Karpas-422 (cell line): ENCODE results near the gene TBKBP1. TPM values are rescaled to one million over a fixed set of nuclear protein-coding genes. Genes with fewer than 3 reads are reported as not detected.

Experiments
- DNase-seq: peaks from one replicate; pipeline ENCODE4 v3.0.0-alpha.2; 2015
- H2AFZ ChIP-seq: fragments of 200-600 bp; sonication (generic); 2 replicates; pipeline ENCODE4 v1.6.1; 2014; ENCODE audit warnings: antibody characterized with exemption, low read length, mixed read lengths
- H3K27ac ChIP-seq: fragments of 200-600 bp; sonication (generic); 2 replicates; pipeline ENCODE4 v1.5.1; 2014; ENCODE audit warnings: mild to moderate bottlenecking, low read length, moderate library complexity
- H3K27me3 ChIP-seq: fragments of 200-600 bp; sonication (generic); 2 replicates; pipeline ENCODE4 v1.6.1; 2014; ENCODE audit warnings: low read length, mixed read lengths
- H3K36me3 ChIP-seq: fragments of 200-600 bp; sonication (generic); 2 replicates; pipeline ENCODE4 v1.6.1; 2014; ENCODE audit warnings: low read length, mixed read lengths; ENCODE audit not compliant: insufficient read depth
- H3K4me1 ChIP-seq: fragments of 200-600 bp; sonication (generic); 2 replicates; pipeline ENCODE4 v1.6.1; 2014; ENCODE audit warnings: mild to moderate bottlenecking, low read length, mixed read lengths
- H3K4me2 ChIP-seq: fragments of 200-600 bp; sonication (generic); 2 replicates; pipeline ENCODE4 v1.6.1; 2014; ENCODE audit warnings: low read length, low read depth, mild to moderate bottlenecking; ENCODE audit not compliant: poor library complexity, severe bottlenecking
- H3K4me3 ChIP-seq: fragments of 200-600 bp; sonication (generic); 2 replicates; pipeline ENCODE4 v1.5.1; 2014; ENCODE audit warnings: mild to moderate bottlenecking, antibody characterized with exemption, low read length, mixed read lengths
- H3K79me2 ChIP-seq: fragments of 200-600 bp; sonication (generic); 2 replicates; pipeline ENCODE4 v1.6.1; 2014; ENCODE audit warnings: mild to moderate bottlenecking, low read length, mixed read lengths
- H3K9ac ChIP-seq: fragments of 200-600 bp; sonication (generic); 2 replicates; pipeline ENCODE4 v1.6.0; 2014; ENCODE audit warnings: low read length
- H3K9me2 ChIP-seq: fragments of 200-600 bp; sonication (generic), shearing (Covaris generic); replicated peaks from 2 replicates; pipeline ENCODE4 v1.6.0; 2014; ENCODE audit warnings: mild to moderate bottlenecking, low read length, moderate library complexity; ENCODE audit not compliant: insufficient read depth
- H3K9me3 ChIP-seq: fragments of 300-700, 200-600 bp; sonication (generic); 2 replicates; pipeline ENCODE4 v1.6.1; 2014; ENCODE audit warnings: low read length, mixed read lengths
- H4K20me1 ChIP-seq: fragments of 200-600 bp; sonication (generic); 2 replicates; pipeline ENCODE4 v1.6.1; 2014; ENCODE audit warnings: mild to moderate bottlenecking, antibody characterized with exemption, low read length, low read depth; ENCODE audit not compliant: insufficient read depth
- total RNA-seq: library from RNA; depleted of rRNA; stranded (reverse); fragments of >200 nt; shearing (Covaris generic); gene quantifications from 2 replicates; pipeline ENCODE4 v1.2.3, GENCODE V29; 2014; ENCODE audit warnings: low replicate concordance

The TBKBP1 gene
- total RNA-seq, 1 experiment from 2014 or later = 0.56 TPM

- Histone ChIP-seq H3K4me1 (peaks cover 69% of the 10 kb centered on the region), H3K9me3 (no peaks in the 10 kb centered on the region), H3K9ac (no peak overlapping the region), H3K36me3 (peaks cover 69% of the 10 kb centered on the region), H2AFZ (no peak overlapping the region), H3K27ac (no peak overlapping the region), H3K79me2 (peaks cover 76% of the 10 kb centered on the region), H3K9me2 (no peaks in the 10 kb centered on the region), H3K4me3 (no peak overlapping the region), H3K4me2 (no peak overlapping the region), H3K27me3 (no peaks in the 10 kb centered on the region), H4K20me1 (peaks cover 27% of the 10 kb centered on the region)
- no peak for DNase-seq
Observed at GRCh38 chr17:47653442-47653841, 40.5 kb upstream of the TBKBP1 start.

- H3K79me2 ChIP-seq = peaks cover 81% of the 10 kb centered on the region
- H3K27ac ChIP-seq = no peak overlapping the region
- peaks cover 33% of the 10 kb centered on the region for H4K20me1 ChIP-seq
- no peaks in the 10 kb centered on the region for H3K9me3 ChIP-seq
- H2AFZ ChIP-seq = no peak overlapping the region
- H3K4me3 ChIP-seq = no peak overlapping the region
- peaks cover 76% of the 10 kb centered on the region for H3K4me1 ChIP-seq
- no peak overlapping the region for H3K9ac ChIP-seq
- H3K4me2 ChIP-seq = no peak overlapping the region
- no peaks in the 10 kb centered on the region for H3K27me3 ChIP-seq
- H3K9me2 ChIP-seq = no peaks in the 10 kb centered on the region
- DNase-seq = no peak
- peaks cover 75% of the 10 kb centered on the region for H3K36me3 ChIP-seq
Observed at GRCh38 chr17:47654991-47655390, 39.0 kb upstream of the TBKBP1 start.

GRCh38 chr17:47660064-47660492 is 33.9 kb upstream of the TBKBP1 start:
- Histone ChIP-seq H3K27me3 (no peaks in the 10 kb centered on the region), H3K9me3 (no peaks in the 10 kb centered on the region), H3K4me3 (no peak overlapping the region), H3K9ac (no peak overlapping the region), H3K9me2 (no peaks in the 10 kb centered on the region), H3K4me2 (peak overlapping the region; percentile 20), H3K4me1 (peaks cover 80% of the 10 kb centered on the region), H3K79me2 (peaks cover 59% of the 10 kb centered on the region), H3K36me3 (peaks cover 71% of the 10 kb centered on the region), H3K27ac (peak overlapping the region; percentile 56), H2AFZ (no peak overlapping the region), H4K20me1 (peaks cover 42% of the 10 kb centered on the region)
- no peak for DNase-seq

GRCh38 chr17:47663912-47664623 is 29.9 kb upstream of the TBKBP1 start:
- peaks cover 64% of the 10 kb centered on the region for H3K36me3 ChIP-seq
- H3K27ac ChIP-seq = peak overlapping the region; percentile 34
- peak; percentile 86 for DNase-seq
- peaks cover 42% of the 10 kb centered on the region for H3K79me2 ChIP-seq
- no peak overlapping the region for H3K9ac ChIP-seq
- H4K20me1 ChIP-seq = peaks cover 41% of the 10 kb centered on the region
- no peaks in the 10 kb centered on the region for H3K9me2 ChIP-seq
- H3K27me3 ChIP-seq = no peaks in the 10 kb centered on the region
- H3K9me3 ChIP-seq = no peaks in the 10 kb centered on the region
- no peak overlapping the region for H2AFZ ChIP-seq
- H3K4me2 ChIP-seq = peak overlapping the region; percentile 14
- H3K4me1 ChIP-seq = peaks cover 47% of the 10 kb centered on the region
- no peak overlapping the region for H3K4me3 ChIP-seq

GRCh38 chr17:47664624-47664941 is 29.4 kb upstream of the TBKBP1 start:
- DNase-seq = no peak
- Histone ChIP-seq H4K20me1 (peaks cover 41% of the 10 kb centered on the region), H3K4me1 (peaks cover 44% of the 10 kb centered on the region), H3K9ac (no peak overlapping the region), H3K27me3 (no peaks in the 10 kb centered on the region), H2AFZ (no peak overlapping the region), H3K79me2 (peaks cover 42% of the 10 kb centered on the region), H3K27ac (no peak overlapping the region), H3K36me3 (peaks cover 69% of the 10 kb centered on the region), H3K4me3 (no peak overlapping the region), H3K4me2 (no peak overlapping the region), H3K9me3 (no peaks in the 10 kb centered on the region), H3K9me2 (no peaks in the 10 kb centered on the region)

- no peaks in the 10 kb centered on the region for H3K9me3 ChIP-seq
- H3K36me3 ChIP-seq = peaks cover 71% of the 10 kb centered on the region
- no peak overlapping the region for H2AFZ ChIP-seq
- no peak overlapping the region for H3K9ac ChIP-seq
- H3K79me2 ChIP-seq = peaks cover 34% of the 10 kb centered on the region
- peaks cover 33% of the 10 kb centered on the region for H3K4me1 ChIP-seq
- no peaks in the 10 kb centered on the region for H3K27me3 ChIP-seq
- H3K9me2 ChIP-seq = no peaks in the 10 kb centered on the region
- DNase-seq = no peak
- no peak overlapping the region for H3K4me3 ChIP-seq
- no peak overlapping the region for H3K4me2 ChIP-seq
- peaks cover 34% of the 10 kb centered on the region for H4K20me1 ChIP-seq
- H3K27ac ChIP-seq = no peak overlapping the region
Observed at GRCh38 chr17:47665655-47666054, 28.3 kb upstream of the TBKBP1 start.

- Histone ChIP-seq H3K9me2 (no peaks in the 10 kb centered on the region), H3K4me3 (no peak overlapping the region), H3K9ac (no peak overlapping the region), H3K9me3 (no peaks in the 10 kb centered on the region), H3K79me2 (peaks cover 27% of the 10 kb centered on the region), H4K20me1 (peaks cover 24% of the 10 kb centered on the region; the same call in 1 of the 2 replicates), H3K27me3 (no peaks in the 10 kb centered on the region), H3K4me1 (peaks cover 2% of the 10 kb centered on the region), H3K36me3 (peaks cover 80% of the 10 kb centered on the region), H2AFZ (no peak overlapping the region), H3K27ac (no peak overlapping the region), H3K4me2 (no peak overlapping the region)
- DNase-seq = no peak
Observed at GRCh38 chr17:47669081-47669480, 24.9 kb upstream of the TBKBP1 start.

- Histone ChIP-seq H3K4me2 (no peak overlapping the region), H3K9me3 (no peaks in the 10 kb centered on the region), H3K4me1 (no peaks in the 10 kb centered on the region), H3K36me3 (peaks cover 79% of the 10 kb centered on the region), H3K9me2 (no peaks in the 10 kb centered on the region), H3K27me3 (no peaks in the 10 kb centered on the region), H2AFZ (no peak overlapping the region), H3K27ac (no peak overlapping the region), H3K79me2 (peaks cover 20% of the 10 kb centered on the region), H4K20me1 (peaks cover 19% of the 10 kb centered on the region; the same call in 1 of the 2 replicates), H3K9ac (no peak overlapping the region), H3K4me3 (no peak overlapping the region)
- no peak for DNase-seq
Observed at GRCh38 chr17:47670064-47670463, 23.9 kb upstream of the TBKBP1 start.
